SU-DHL-6 (cell line): ENCODE measurements around the gene MYO18A.
"Not testable (repeated sequence)": the region's sequence is repeated elsewhere in the genome, so short reads cannot be mapped to it uniquely, and the experiment has no call there.

Experiments
- H2AFZ ChIP-seq: fragments of 200-600 bp; sonication (generic); 2 replicates; pipeline ENCODE4 v1.6.1; 2014; ENCODE audit warnings: low read depth, mild to moderate bottlenecking, moderate library complexity, mixed read lengths, antibody characterized with exemption, low read length; ENCODE audit not compliant: severe bottlenecking
- H3F3A ChIP-seq: fragments of 200-600 bp; shearing (Covaris generic); 2 replicates; pipeline ENCODE4 v1.6.0; 2016; ENCODE audit warnings: antibody characterized with exemption, mild to moderate bottlenecking; ENCODE audit not compliant: insufficient read depth
- H3K27ac ChIP-seq: fragments of 200-600 bp; sonication (generic); 2 replicates; pipeline ENCODE4 v1.5.1; 2016; ENCODE audit warnings: low read depth, mild to moderate bottlenecking, low read length, moderate library complexity, mixed read lengths
- H3K27me3 ChIP-seq: fragments of 200-600 bp; sonication (generic), shearing (Covaris generic); 2 replicates; pipeline ENCODE4 v1.6.0; 2014; ENCODE audit warnings: mild to moderate bottlenecking, low read length
- H3K36me3 ChIP-seq: fragments of 200-600 bp; sonication (generic); 2 replicates; pipeline ENCODE4 v1.6.1; 2014; ENCODE audit warnings: mild to moderate bottlenecking, low read length, mixed read lengths
- H3K4me2 ChIP-seq: fragments of 300-600, 200-600 bp; shearing (Covaris generic), sonication (generic); 2 replicates; pipeline ENCODE4 v1.6.0; 2014; ENCODE audit warnings: low read length, low read depth, mild to moderate bottlenecking; ENCODE audit not compliant: poor library complexity, severe bottlenecking
- H3K4me3 ChIP-seq: fragments of 200-600 bp; sonication (generic); 2 replicates; pipeline ENCODE4 v1.5.1; 2014; ENCODE audit warnings: antibody characterized with exemption, low read length, mild to moderate bottlenecking, mixed read lengths; ENCODE audit not compliant: insufficient read depth, poor library complexity, severe bottlenecking
- H3K79me2 ChIP-seq: fragments of 200-600 bp; sonication (generic); 2 replicates; pipeline ENCODE4 v1.6.1; 2014; ENCODE audit warnings: mild to moderate bottlenecking, low read length, moderate library complexity; ENCODE audit not compliant: insufficient read depth
- H3K9ac ChIP-seq: fragments of 200-600 bp; sonication (generic); 2 replicates; pipeline ENCODE4 v1.7.0; 2014; ENCODE audit warnings: mild to moderate bottlenecking, low read length
- H3K9me2 ChIP-seq: fragments of 200-600 bp; sonication (generic); replicated peaks from 2 replicates; pipeline ENCODE4 v1.6.1; 2014; ENCODE audit warnings: low read length; ENCODE audit not compliant: insufficient read depth
- H3K9me3 ChIP-seq: fragments of 200-600 bp; sonication (generic); 2 replicates; pipeline ENCODE4 v1.6.1; 2014; ENCODE audit warnings: low read length, mixed read lengths; ENCODE audit not compliant: insufficient read depth
- H4K20me1 ChIP-seq: fragments of 200-600 bp; sonication (generic); 2 replicates; pipeline ENCODE4 v1.6.1; 2014; ENCODE audit warnings: low read depth, mild to moderate bottlenecking, antibody characterized with exemption, low read length, moderate library complexity, mixed read lengths
- CTCF ChIP-seq: fragments of 200-600 bp; sonication (generic); IDR thresholded peaks from one replicate; pipeline ENCODE4 v1.5.1; 2017; ENCODE audit warnings: antibody characterized with exemption, mild to moderate bottlenecking, low read length, moderate library complexity; ENCODE audit not compliant: insufficient read depth, poor library complexity, severe bottlenecking
- EZH2phosphoT487 ChIP-seq: fragments of 200-600 bp; sonication (generic), shearing (Covaris generic); conservative IDR thresholded peaks from 2 replicates; pipeline ENCODE4 v1.6.1; 2018; ENCODE audit warnings: mild to moderate bottlenecking, antibody characterized with exemption, low read length, moderate library complexity, mixed read lengths

The MYO18A gene

DNA sequence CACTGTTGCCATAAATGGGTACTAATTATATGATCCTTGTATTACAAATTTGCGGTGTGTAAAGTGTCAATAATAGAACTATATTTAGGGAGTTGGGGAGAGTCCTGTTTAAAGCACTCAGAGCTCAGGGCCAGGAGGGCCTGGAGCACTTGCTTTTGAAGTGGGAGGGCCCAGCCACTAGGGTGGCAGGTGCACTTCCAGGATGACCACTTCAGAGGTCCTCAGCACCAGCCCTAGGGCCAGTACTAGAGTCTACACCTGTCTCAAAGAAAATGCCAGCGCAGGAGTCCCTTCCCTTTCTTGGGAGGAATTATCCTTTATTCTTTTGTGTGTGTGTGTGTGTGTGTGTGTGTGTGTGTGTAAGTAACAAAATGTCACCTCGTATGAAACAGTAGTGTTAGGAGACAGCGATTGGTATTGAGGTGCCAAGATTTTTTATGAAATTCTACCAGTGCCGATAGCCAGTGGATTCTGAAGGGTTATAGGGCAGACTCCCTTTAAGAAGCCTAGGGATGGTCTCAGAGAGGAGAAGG, 31.9 kb downstream of the MYO18A start:
- no peak overlapping the region for H3K27ac ChIP-seq
- H3K4me3 ChIP-seq: peak overlapping the region; percentile 36
- H3K27me3 ChIP-seq: no peaks in the 10 kb centered on the region
- no peaks in the 10 kb centered on the region for H3K9me3 ChIP-seq
- H2AFZ ChIP-seq: peak overlapping the region; percentile 97
- peaks cover 5% of the 10 kb centered on the region; the same call in 1 of the 2 replicates for H3F3A ChIP-seq
- no peaks in the 10 kb centered on the region for H3K79me2 ChIP-seq
- peak overlapping the region; percentile 73 for H3K4me2 ChIP-seq
- no peaks in the 10 kb centered on the region for H4K20me1 ChIP-seq
- no peaks in the 10 kb centered on the region for H3K9me2 ChIP-seq
- H3K9ac ChIP-seq: peak overlapping the region; percentile 57
- no peaks in the 10 kb centered on the region for H3K36me3 ChIP-seq
- TF ChIP-seq EZH2phosphoT487: no peak
- no peak for TF ChIP-seq CTCF

DNA sequence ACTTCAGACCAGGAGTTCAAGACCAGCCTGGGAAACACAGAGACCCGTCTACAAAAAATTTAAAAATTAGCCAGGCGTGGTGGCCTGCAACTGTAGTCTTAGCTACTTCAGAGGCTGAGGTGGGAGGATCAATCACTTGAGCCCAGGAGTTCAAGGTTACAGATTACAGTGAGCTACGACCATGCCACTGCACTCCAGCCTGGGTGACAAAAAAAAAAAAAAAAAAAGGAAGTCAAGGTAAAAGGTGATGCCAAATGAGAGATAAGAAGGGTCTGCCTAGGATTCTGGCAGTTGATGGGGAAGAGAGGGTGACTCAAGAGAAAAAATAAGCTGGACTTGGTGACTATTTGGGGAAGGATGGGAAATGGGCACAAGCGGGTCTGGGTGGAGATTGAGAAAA, 32.5 kb downstream of the MYO18A start:
- Histone ChIP-seq H3K79me2 (no peaks in the 10 kb centered on the region), H4K20me1 (no peaks in the 10 kb centered on the region), H3K9ac (no peak overlapping the region), H3K27ac (no peak overlapping the region), H3K9me2 (no peaks in the 10 kb centered on the region), H3F3A (peaks cover 5% of the 10 kb centered on the region; the same call in 1 of the 2 replicates), H2AFZ (no peak overlapping the region), H3K36me3 (no peaks in the 10 kb centered on the region), H3K4me2 (no peak overlapping the region), H3K27me3 (no peaks in the 10 kb centered on the region), H3K4me3 (no peak overlapping the region), H3K9me3 (no peaks in the 10 kb centered on the region)
- TF ChIP-seq EZH2phosphoT487 (no peak), CTCF (no peak)

DNA sequence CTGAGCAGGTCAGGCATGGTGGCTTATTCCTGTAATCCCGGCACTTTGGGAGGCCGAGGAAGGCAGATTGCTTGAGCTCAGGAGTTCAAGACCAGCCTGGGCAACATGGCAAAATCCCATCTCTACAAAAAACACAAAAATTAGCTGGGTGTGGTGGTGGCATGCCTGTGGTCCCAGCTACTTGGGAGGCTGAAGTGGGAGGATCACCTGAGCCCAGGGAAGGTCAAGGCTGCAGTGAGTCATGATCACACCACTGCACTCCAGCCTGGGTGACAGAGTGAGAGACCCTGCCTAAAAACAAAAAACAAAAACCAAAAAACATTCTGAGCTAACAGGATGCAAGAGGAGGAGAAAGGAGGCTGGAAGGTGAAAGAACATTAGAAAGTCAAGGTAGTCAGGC, 33.0 kb downstream of the MYO18A start:
- H3K79me2 ChIP-seq, H3K9ac ChIP-seq, H2AFZ ChIP-seq, H3K27me3 ChIP-seq, H3K4me3 ChIP-seq, H3K36me3 ChIP-seq, H3K27ac ChIP-seq, H4K20me1 ChIP-seq, H3F3A ChIP-seq, H3K9me2 ChIP-seq, H3K4me2 ChIP-seq, H3K9me3 ChIP-seq: not testable (repeated sequence)

- no peak overlapping the region for H3K4me3 ChIP-seq
- H3K9me2 ChIP-seq: no peaks in the 10 kb centered on the region
- no peak overlapping the region for H2AFZ ChIP-seq
- H3K27me3 ChIP-seq: no peaks in the 10 kb centered on the region
- no peaks in the 10 kb centered on the region for H3K9me3 ChIP-seq
- no peak overlapping the region for H3K9ac ChIP-seq
- H3K36me3 ChIP-seq: no peaks in the 10 kb centered on the region
- H3K4me2 ChIP-seq: no peak overlapping the region
- no peaks in the 10 kb centered on the region for H4K20me1 ChIP-seq
- no peak for TF ChIP-seq EZH2phosphoT487
- TF ChIP-seq CTCF: no peak
- H3K27ac ChIP-seq: no peak overlapping the region
- no peaks in the 10 kb centered on the region for H3K79me2 ChIP-seq
- H3F3A ChIP-seq: peaks cover 5% of the 10 kb centered on the region; the same call in 1 of the 2 replicates
Observed at GRCh38 chr17:29146369-29146972, 33.7 kb downstream of the MYO18A start.
